ENCODE data around the gene CREB5. TPM values are rescaled to one million over a fixed set of nuclear protein-coding genes. Genes with fewer than 3 reads are reported as not detected.
"Not testable (repeated sequence)": the region's sequence is repeated elsewhere in the genome, so short reads cannot be mapped to it uniquely, and the experiment has no call there.

Gene CREB5
- total RNA-seq, 1 experiment from 2014 or later, result 3.8 TPM

DNA sequence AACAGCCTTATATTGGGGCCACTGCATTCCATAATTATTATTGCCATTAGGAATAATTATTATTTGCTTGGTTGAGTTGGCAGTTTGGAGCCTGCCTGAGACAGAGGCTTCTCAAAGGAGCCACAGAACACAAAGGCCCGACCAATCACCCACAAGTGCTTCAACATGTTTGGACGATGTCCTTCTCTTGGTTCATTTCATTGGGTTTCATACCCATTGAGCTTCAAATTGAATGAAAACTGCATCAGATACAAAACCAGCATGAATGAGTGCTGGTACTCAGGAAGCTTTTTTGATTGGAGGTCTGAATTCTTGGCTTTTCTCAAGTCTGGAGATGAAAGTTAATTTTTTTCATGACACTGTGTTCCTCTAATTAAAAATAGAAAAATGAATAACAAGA is 168.3 kb downstream of the CREB5 start:
- DNase-seq (ENCODE audit: low read depth), result no peak

DNA sequence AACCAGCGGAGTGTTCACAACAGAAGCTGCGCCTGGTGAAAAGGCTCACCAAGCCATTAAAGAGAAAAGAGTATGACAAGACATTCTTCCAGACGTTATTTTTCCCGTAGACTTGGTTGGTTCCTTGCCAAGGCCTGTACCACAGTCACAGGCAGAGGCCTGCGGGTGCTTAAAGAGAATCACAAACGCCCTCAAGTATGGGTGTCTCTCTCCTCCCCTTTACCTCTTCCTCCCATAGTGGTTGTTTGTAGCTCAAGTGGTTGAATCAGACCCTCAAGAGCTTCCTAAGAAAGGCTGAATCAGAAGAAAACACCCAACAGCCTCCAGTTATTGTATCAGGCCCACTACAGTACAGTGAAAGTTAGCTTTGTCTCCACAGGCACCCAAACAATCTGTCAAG is 169.0 kb downstream of the CREB5 start:
- DNase-seq (ENCODE audit: low read depth), result no peak

DNA sequence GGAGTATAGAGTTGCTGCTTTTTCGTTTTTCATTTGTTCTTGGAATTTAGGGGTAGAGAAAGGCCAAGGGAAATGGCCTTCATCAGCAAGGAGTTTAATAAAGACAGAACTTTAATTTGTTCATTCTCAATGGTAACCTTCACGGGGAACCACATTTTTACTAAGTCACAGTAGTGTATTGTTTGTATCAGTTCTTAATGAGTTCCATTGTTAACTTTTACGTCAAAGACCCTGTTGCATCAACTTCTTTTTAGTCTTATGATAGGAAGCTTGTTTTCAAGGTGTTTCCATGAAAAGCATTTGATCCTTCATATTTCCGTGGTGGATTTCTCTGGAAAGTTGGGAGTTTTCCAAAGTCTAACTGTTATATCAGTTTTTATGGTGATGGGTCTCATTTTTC is 169.9 kb downstream of the CREB5 start:
- DNase-seq (ENCODE audit: low read depth), result no peak

DNA sequence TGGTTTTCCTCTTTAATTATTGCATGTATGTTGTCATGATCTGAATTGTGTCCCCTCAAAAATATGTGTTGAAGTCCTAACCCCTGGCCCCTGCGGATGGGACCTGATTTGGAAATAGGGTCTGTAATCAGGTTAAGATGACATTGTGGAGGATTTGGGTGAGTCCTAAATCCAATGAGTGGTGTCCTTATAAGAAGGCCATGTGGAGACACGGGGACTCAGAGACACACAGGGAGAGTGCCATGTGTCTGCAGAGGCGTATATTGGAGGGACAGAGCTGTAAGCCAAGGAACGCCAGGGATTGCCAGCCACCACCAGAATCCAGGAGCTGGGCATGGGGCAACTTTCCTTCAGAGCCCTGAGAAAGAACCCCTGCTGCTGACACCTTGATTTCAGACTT is 171.9 kb downstream of the CREB5 start:
- DNase-seq (ENCODE audit: low read depth), result no peak

DNA sequence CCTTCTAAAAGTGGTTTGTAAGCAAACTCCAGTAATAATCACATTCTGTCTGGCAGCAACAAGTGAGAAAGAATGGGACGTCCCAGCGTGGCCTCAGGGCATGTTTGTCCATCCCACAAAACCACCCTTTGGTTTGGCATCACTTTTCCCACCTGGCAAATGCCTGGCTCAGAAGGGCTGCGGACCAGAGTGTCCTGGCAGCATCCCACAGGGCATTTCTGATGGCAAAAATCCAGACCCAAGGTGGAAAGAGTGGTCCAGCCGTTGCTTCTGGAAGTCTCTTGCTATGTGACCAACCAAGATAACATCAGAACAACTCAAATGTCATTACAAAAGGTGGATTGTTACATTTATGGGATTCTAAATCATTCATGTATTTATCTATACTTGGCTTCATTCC is 174.4 kb downstream of the CREB5 start:
- peak; percentile 32 for DNase-seq (ENCODE audit: low read depth)

DNA sequence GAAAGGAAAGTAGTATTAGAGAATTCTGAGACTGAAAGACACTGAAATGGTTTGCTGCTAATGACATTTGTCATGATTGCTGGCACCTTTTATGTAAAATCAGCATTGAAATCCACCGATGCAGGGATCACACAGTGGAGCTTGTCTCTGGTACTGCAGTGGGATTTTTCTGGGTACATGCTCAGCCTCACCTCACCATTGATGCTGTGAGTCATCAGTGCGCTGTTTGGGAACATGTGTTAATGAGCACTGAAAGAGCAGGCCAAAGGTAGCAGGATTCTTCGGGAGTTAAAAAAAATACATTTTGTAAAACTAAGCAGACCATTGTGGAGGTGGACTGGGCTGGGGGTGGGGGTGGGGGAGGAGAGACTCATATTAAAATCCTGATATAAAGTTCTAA is 174.9 kb downstream of the CREB5 start:
- DNase-seq (ENCODE audit: low read depth), result no peak

DNA sequence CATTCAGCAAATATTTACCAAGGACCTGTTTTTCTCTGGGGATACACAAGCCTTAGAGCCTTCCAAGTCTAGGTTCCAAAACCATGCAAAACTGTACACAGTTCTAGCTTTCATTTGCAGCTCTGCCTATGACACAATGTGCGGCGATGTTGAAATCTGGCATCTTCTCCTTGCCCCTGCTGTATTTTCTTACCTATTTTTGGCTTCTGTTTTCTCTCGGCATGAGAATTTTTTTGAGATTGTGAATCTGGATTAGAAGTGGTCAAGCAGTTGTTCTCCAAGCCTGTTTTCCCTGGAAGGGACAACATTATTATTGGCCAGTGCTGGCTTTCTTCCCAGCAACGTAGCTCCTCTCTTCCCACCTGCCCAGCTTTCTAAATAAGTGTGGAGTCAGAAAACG is 176.3 kb downstream of the CREB5 start:
- no peak for DNase-seq (ENCODE audit: low read depth)

DNA sequence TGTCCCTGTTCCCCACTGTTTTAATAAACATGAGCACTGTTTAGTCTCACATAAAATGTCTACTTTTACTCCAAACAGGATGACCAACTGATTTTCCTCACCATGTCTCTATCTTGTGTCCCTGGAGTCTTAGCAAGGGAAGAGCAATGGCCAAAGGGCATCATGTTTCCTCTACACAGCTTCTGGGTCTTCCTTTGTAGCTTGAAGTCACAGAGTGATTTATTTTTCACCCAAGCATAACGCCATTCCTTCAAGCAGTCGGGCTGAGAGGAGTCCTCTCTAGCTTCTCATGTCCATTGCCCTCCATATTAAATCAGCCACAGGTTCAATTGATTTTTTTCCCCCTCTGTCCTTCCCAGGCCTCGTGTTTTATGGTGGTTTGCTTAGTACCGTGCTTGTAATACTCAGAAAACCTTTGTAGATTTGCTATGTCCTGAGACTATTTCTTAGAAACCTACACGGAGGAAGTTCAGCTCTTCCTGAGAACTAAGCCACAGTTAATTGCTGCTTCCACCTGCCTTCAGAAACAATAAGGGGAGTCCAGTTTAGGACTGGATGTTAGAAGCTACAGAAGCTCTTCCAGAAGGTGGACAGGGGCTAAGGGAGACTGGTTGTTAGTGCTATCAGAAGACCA is 178.8 kb downstream of the CREB5 start:
- no peak for DNase-seq (ENCODE audit: low read depth)

DNA sequence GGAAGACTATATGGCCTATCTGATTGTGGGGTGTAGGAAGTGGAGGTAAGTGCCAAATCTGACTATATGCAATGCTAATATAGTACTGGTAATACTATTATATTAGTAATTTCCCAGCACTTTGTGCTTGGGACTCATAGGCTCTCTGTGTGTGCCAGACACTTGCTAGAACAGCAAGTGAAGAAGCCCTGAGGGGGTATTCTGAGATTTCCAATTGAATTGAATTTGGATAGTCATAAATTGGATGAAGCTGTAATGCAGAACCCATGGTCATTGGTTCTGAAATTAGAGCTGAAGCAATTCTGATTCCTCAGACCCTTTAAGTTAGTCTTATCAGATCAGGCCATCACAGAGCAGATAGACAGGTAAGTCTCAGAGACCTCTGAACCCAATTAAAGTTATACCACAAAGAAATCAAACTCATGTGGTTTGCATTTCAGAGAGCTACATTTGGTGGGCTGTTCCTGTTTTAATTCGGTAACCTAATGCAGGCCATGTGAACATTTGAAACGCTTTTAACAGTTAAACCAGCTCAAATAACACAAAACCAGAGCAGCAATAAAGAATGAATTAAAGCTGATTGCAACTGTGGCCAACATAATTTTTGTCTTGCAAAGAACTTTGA is 179.5 kb downstream of the CREB5 start:
- DNase-seq (ENCODE audit: low read depth), result no peak

DNA sequence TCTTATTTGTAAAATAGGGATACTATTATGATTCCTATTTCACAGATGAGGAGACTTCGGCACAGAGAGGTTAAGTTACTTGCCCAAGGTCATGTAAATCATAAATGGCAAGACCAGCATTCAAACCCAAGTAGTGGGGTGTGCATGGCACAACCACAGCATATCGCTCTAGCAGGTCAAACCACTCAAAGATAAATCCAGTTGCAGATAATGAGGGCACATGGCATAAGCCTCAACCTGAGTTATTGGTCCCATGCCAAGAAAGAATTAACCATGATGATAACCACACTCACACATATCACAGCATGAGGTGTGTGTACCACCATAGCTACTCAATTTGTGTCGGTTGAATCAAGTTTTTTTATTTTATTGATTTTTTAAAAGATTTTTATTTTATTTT is 180.5 kb downstream of the CREB5 start:
- DNase-seq (ENCODE audit: low read depth), result no peak

DNA sequence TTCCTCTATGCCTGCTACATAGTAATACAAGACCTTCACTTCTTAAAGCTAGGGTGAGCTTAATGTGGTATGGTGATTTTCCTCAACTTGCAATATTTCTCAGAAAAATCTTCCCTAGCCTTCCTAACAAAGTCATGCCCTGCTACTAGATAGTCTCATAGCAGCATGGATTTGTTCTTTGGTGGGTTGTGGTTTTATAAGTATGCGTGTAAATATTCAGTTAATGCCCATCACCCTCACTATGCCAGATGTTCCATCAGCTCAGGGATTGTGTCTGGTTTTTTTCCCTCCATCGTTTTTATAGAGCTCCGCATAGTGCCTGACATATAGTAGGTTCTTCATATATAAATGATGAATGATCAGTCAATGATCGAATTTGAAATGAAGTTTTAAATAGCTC is 182.8 kb downstream of the CREB5 start:
- DNase-seq (ENCODE audit: low read depth), result no peak

DNA sequence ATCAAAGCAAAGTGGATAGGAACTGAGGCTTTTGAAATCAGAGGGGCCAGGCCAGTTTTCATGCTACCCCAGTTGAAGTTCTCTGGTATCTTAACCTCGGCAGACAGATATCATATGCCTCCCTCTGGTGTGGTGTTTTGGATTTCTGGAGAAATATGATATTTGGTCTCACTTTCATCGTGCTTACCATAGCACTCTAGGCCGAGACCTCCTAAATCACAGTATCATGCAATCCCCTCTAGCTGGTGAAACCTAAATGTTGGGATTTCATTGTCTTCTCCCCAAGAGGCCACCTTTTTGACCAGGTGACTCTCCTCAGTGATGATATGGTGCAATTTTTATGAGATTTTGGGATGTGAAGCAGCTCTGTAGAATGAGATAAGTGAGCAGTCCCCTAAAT is 183.5 kb downstream of the CREB5 start:
- DNase-seq (ENCODE audit: low read depth), result no peak

DNA sequence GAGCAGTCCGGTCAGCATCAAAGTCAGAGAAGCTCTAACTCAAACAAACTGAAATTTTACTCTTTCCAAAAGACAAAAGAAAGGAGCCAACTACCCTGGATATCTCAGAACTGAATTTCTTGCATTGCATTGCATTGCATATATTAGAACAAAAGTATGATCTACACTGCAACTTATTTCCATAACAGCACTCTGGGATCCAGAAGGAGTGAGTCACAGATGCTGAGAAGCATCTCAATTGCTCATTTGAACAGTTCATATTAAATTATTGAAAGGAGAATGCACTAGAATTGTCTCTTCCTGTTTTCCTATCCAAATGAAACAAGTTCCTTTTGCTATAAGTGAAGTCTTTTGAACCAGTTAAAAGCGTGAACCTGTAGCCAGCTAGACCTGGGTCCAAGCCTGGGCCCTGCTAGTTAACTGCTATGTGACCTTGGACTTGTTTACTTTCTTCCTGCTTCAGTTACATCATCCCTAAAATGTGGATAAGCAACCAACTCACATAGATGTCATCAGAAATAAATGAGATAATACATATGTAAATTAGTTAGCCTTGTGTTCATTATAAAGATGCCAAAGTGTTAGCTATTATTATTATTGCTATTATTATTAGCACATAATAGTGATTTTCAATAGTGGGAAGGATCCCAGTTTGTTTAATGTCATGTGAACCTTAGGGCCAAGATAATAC is 184.1 kb downstream of the CREB5 start:
- no peak for DNase-seq (ENCODE audit: low read depth)

DNA sequence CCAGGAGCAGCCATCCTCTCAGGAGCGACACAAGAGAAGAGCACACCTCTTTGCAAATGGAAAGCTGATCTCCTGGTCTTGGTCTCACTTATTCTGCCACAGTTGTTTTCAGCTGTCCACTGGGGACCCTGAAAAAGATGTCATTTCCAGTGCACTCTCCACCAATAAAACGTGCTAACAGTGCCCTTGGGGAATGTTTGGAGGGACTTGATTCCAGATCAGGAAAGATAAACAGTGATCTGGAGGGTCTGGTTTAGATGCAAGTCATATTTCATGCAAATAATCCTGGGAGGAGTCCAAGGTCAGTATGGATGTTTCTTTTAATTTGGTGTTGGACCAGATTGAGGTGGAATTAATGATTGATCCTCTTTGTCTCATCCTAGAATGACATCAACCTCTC is 185.0 kb downstream of the CREB5 start:
- no peak for DNase-seq (ENCODE audit: low read depth)

DNA sequence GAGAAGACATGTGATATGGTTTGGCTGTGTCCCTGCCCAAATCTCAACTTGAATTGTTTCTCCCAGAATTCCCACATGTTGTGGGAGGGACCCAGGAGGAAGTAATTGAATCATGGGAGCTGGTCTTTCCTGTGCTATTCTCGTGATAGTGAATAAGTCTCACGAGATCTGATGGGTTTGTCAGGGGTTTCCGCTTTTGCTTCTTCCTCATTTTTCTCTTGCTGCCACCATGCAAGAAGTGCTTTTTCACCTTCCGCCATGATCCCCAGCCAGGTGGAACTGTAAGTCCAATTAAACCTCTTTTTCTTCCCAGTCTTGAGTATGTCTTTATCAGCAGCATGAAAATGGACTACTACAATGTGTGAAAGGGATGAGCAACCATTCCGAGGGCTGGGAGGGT is 185.7 kb downstream of the CREB5 start:
- DNase-seq (ENCODE audit: low read depth), result not testable (repeated sequence)

DNA sequence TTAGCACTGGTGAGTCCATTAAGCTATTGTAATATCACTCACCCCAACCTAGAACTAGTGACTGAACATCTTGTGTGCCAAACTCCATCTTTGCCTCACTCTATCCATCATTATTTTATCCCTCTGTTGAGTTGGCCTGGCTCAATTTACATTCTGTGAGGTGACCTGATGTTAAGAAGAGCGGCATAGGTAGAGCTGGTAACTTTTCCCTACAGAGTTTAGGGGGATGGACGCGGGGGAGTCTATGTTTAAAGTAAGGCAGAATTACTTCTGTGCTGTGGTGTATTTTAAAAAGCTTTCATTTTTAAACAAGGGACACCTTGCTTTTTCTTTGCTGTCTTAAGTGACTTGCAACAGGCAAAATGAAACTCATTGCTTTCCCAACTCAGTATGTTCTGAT is 186.3 kb downstream of the CREB5 start:
- no peak for DNase-seq (ENCODE audit: low read depth)

DNA sequence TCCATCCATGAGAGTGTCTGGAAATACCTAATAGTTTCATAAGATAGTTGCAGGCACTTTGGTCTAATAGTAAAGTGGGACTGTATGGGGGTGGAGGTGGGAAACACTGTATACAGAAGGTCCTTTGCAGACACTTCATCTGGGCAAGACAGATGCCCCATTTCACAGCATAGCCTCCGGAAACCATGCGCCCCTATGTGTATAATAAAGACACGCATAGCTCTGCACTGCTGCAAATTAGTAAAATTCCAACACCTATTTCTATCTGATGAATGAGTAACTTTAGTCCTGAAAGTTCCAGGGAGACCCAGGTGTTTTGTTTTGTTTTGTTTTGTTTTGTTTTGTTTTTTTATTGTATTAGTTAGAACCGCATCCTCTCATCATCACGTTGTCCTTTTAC is 187.1 kb downstream of the CREB5 start:
- no peak for DNase-seq (ENCODE audit: low read depth)

DNA sequence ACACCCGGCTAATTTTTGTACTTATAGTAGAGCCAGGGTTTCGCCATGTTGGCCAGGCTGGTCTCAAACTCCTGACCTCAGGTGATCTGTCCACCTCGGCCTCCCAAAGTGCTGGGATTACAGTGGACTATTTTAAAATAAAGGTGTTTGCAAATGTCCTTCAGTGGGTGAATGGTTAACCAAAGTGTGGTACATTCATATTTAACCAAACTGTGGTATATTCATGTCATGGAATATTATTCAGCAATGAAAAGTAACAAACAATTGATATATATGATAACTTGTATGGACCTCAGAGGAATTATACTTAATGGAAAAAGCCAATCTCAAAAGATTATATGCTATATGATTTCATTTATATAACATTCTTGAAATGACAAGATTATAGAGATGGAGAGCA is 190.0 kb downstream of the CREB5 start:
- DNase-seq (ENCODE audit: low read depth), result no peak

DNA sequence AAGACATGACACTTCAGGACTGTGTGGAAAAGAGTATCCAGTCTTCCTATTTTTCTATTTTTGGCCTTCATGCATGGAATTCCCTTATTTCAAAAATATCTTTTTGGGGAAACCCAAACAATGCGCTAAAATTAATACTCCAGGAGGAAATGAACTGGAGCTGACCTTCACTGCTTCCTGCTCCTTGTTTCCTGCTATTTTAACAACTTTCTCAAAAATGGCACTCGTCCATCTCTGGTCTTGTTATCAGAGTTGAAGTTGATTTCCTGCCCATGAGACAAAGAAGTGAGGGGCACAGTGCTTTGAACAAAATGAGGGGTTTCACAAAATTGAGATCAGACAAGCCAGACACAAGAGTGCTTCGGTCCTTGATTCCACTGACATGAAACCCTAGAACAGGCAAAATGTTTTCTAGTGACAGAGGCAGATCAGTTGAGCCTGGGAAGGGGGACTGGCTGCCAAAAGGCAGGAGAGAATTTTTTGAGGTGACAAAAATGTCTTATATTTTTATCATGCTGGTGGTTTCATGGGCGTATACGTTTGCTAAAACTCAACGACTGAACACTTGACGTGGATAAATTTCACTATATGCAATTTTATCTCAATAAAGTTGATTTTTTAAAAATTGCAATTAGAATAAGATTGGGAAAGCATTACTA is 193.2 kb downstream of the CREB5 start:
- no peak for DNase-seq (ENCODE audit: low read depth)

DNA sequence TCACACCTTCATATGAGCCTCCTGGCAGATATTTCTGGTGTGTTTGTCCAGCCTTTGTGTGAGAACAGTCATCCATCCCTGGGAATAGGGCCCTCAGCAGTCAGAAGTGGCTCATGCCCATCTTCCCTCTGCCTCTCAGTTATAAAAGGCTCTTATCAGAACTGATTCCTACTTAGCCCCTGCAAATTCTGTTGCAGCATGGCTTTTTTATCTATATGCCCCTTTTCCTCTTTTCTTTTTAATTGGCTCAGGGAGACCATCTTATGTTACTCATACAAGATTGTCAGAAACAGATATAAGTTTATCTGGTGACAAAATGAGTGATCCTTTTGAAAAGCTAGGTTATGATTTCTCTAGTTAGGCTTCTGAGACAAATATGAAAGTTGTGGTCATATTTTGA is 194.1 kb downstream of the CREB5 start:
- no peak for DNase-seq (ENCODE audit: low read depth)

DNA sequence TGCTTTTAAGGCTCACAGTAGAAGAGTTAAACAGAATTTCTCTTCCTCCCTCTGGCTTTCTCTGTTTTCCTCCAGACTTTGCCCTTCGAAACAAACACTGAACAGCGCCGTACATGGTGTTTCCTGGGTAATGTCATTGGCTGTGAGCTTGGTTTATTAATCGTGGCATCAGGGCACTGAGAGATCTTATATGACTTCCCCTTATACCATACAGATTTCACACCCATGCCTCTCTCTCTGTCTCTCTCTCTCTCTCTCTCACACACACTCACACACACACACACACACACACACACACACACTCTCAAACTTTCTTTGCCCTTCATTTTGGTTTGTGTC is 195.5 kb downstream of the CREB5 start:
- no peak for DNase-seq (ENCODE audit: low read depth)

DNA sequence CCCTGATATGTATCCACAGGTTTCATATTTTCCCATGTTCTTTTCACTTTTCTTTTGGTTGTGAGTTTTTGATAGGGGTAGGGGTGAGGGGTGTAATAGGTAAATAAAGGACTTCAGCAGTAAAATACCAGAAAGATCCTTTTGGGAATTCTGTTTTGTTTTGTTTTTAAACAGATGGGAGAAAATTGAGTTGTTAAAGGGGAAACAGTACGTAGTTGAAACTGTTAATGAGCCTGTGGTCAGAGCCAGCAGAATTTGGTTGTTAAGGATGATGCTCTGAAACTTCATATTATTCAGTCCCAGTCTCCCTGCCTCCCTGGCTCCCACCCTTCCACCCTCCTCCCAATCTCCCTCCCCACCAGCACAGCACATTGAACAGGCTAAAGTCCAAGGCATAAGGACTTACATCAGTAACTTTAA is 195.9 kb downstream of the CREB5 start:
- no peak for DNase-seq (ENCODE audit: low read depth)

DNA sequence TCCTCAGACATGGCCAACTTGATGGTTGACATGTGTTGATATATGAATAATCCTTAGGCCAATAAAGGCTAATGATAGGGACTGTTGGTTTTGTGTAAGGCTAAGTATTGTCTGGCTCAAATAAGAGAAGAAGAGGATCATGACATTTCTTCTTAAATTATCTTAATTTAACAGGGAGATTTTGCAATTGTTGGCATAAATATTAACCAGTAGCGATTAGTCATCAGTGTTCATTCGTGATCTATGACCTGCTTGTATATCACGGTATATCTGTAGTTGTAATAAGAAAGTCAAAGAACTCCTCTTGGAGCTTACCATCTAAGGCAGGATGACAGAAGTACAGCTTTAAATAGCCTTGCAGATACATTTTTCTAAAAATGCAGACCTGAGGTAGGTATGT is 196.4 kb downstream of the CREB5 start:
- no peak for DNase-seq (ENCODE audit: low read depth)
